IMR-90 (cell line): Measurements from ENCODE around the gene PGPEP1. TPM values are rescaled to one million over a fixed set of nuclear protein-coding genes. Genes with fewer than 3 reads are reported as not detected.
A peak's percentile ranks its signal among the peaks of the same experiment; 100 is the strongest.

ENCODE experiments used
- ATAC-seq: fragments of 200-7000 bp; cut with Tn5 transposase; 2 replicates; pipeline ENCODE4 v1.9.1; 2020; ENCODE audit warnings: low read depth, mild to moderate bottlenecking, moderate library complexity
- BruUV-seq: library from RNA; stranded (reverse); fragments of 400-500 nt; replicated peaks from 2 replicates; lab custom pipeline; 2021; lab: Mats Ljungman, UMichigan
- CTCF ChIA-PET: fragments of 300-600 bp; formaldehyde crosslinking; extraction: SDS; loops from one replicate; lab custom pipeline; 2021; ENCODE audit warnings: antibody characterized with exemption; lab: Yijun Ruan, JAX
- POLR2A ChIA-PET: fragments of 300-600 bp; sonication (Branson Sonifier 250); formaldehyde crosslinking; loops from one replicate; lab custom pipeline; 2022; ENCODE audit warnings: antibody characterized with exemption; ENCODE audit not compliant: unreplicated experiment; lab: Charles Lee
- DNase-seq: peaks from one replicate; pipeline ENCODE4 v3.0.0; 2013
- H2AFZ ChIP-seq: replicated peaks from 2 replicates; pipeline ENCODE3; 2013; ENCODE audit warnings: low read length, mild to moderate bottlenecking; ENCODE audit not compliant: poor library complexity
- H2AK5ac ChIP-seq: 2 replicates; pipeline ENCODE4 v1.6.1; 2013; ENCODE audit warnings: low read depth, low read length, inconsistent platforms
- H2AK9ac ChIP-seq: replicated peaks from 2 replicates; pipeline ENCODE3; 2013; ENCODE audit warnings: mild to moderate bottlenecking, low read depth, low read length, moderate library complexity; ENCODE audit not compliant: poor library complexity
- H2BK120ac ChIP-seq: 2 replicates; pipeline ENCODE4 v1.6.1; 2013; ENCODE audit warnings: low read depth, low read length, inconsistent platforms
- H2BK15ac ChIP-seq: 3 replicates; pipeline ENCODE4 v1.6.1; 2013; ENCODE audit warnings: low read depth, low read length, inconsistent platforms
- H2BK20ac ChIP-seq: 2 replicates; pipeline ENCODE4 v1.6.1; 2013; ENCODE audit warnings: low read depth, mild to moderate bottlenecking, inconsistent platforms, low read length, moderate library complexity
- H2BK5ac ChIP-seq: 2 replicates; pipeline ENCODE4 v1.6.1; 2013; ENCODE audit warnings: mild to moderate bottlenecking, low read depth, low read length, inconsistent platforms; ENCODE audit not compliant: poor library complexity, severe bottlenecking
- H3K14ac ChIP-seq: replicated peaks from 2 replicates; pipeline ENCODE4 v1.6.1; 2013; ENCODE audit warnings: low read depth, low read length, inconsistent platforms
- H3K18ac ChIP-seq: 2 replicates; pipeline ENCODE4 v1.6.1; 2013; ENCODE audit warnings: low read depth, low read length, control low read depth
- H3K23ac ChIP-seq: 2 replicates; pipeline ENCODE4 v1.6.1; 2013; ENCODE audit warnings: low read depth, low read length, inconsistent platforms
- H3K27ac ChIP-seq: 2 replicates; pipeline ENCODE4 v1.5.1; 2013; ENCODE audit warnings: mild to moderate bottlenecking, control low read depth, low read length; ENCODE audit not compliant: insufficient read depth
- H3K27me3 ChIP-seq: 2 replicates; pipeline ENCODE4 v1.6.1; 2013; ENCODE audit warnings: low read length; ENCODE audit not compliant: control insufficient read depth, insufficient read depth
- H3K36me3 ChIP-seq: 2 replicates; pipeline ENCODE4 v1.6.1; 2013; ENCODE audit warnings: low read length, mixed read lengths; ENCODE audit not compliant: control insufficient read depth, insufficient read depth
- H3K4ac ChIP-seq: 2 replicates; pipeline ENCODE4 v1.6.1; 2013; ENCODE audit warnings: low read depth, low read length, inconsistent platforms
- H3K4me1 ChIP-seq: 2 replicates; pipeline ENCODE4 v1.6.1; 2013; ENCODE audit warnings: low read length, mixed read lengths; ENCODE audit not compliant: control insufficient read depth, insufficient read depth
- H3K4me2 ChIP-seq: 2 replicates; pipeline ENCODE4 v1.6.1; 2013; ENCODE audit warnings: low read depth, mild to moderate bottlenecking, control low read depth, low read length, moderate library complexity
- H3K4me3 ChIP-seq: 2 replicates; pipeline ENCODE4 v1.5.1; 2013; ENCODE audit warnings: low read depth, mild to moderate bottlenecking, control low read depth, low read length, moderate library complexity; ENCODE audit not compliant: insufficient read depth
- H3K56ac ChIP-seq: 2 replicates; pipeline ENCODE4 v1.6.1; 2013; ENCODE audit warnings: low read length, inconsistent platforms; ENCODE audit not compliant: insufficient read depth; ENCODE audit errors: extremely low read depth
- H3K79me1 ChIP-seq, 2 experiments: 2 replicates each; pipeline ENCODE4 v1.6.1; 2013; ENCODE audit warnings: low read length in 2 of 2, inconsistent platforms in 1 of 2, low read depth in 1 of 2
- H3K9ac ChIP-seq: 2 replicates; pipeline ENCODE4 v1.6.1; 2013; ENCODE audit warnings: low read depth, low read length, control low read depth
- H3K9me1 ChIP-seq: 2 replicates; pipeline ENCODE4 v1.6.1; 2013; ENCODE audit warnings: low read length, inconsistent platforms; ENCODE audit not compliant: insufficient read depth
- H3K9me3 ChIP-seq: 2 replicates; pipeline ENCODE4 v1.6.1; 2013; ENCODE audit warnings: low read length; ENCODE audit not compliant: control insufficient read depth, insufficient read depth
- H4K20me1 ChIP-seq: 2 replicates; pipeline ENCODE4 v1.6.1; 2013; ENCODE audit warnings: low read length, inconsistent platforms; ENCODE audit not compliant: insufficient read depth
- H4K5ac ChIP-seq: 2 replicates; pipeline ENCODE4 v1.6.1; 2013; ENCODE audit warnings: mild to moderate bottlenecking, low read depth, low read length, control low read depth
- H4K8ac ChIP-seq, 2 experiments: 2 replicates each; pipeline ENCODE4 v1.6.1; 2013; ENCODE audit warnings: low read depth in 2 of 2, low read length in 2 of 2, control low read depth in 1 of 2, inconsistent platforms in 1 of 2
- H4K91ac ChIP-seq: 2 replicates; pipeline ENCODE4 v1.6.1; 2013; ENCODE audit warnings: low read depth, low read length, inconsistent platforms; ENCODE audit not compliant: insufficient read depth
- CEBPB ChIP-seq: IDR thresholded peaks from 2 replicates; pipeline ENCODE4 v1.6.1; 2012; ENCODE audit warnings: low read depth, low read length, improper control_type of control experiment
- ELK1 ChIP-seq: fragments of 150-350 bp; IDR thresholded peaks from 2 replicates; pipeline ENCODE4 v1.6.1; 2016; ENCODE audit warnings: low read depth, mild to moderate bottlenecking, low read length, moderate library complexity, borderline replicate concordance
- FOS ChIP-seq: fragments of 150-350 bp; IDR thresholded peaks from 2 replicates; pipeline ENCODE4 v1.6.1; 2016; ENCODE audit warnings: low read depth, low read length
- MXI1 ChIP-seq: IDR thresholded peaks from 2 replicates; pipeline ENCODE4 v1.6.1; 2012; ENCODE audit warnings: low read depth, mild to moderate bottlenecking, low read length, moderate library complexity, borderline replicate concordance
- NFE2L2 ChIP-seq: fragments of 150-350 bp; IDR thresholded peaks from 2 replicates; pipeline ENCODE4 v1.6.1; 2016; ENCODE audit warnings: low read depth, mild to moderate bottlenecking, low read length
- POLR2A ChIP-seq: IDR thresholded peaks from 2 replicates; pipeline ENCODE4 v1.6.1; 2012; ENCODE audit warnings: mild to moderate bottlenecking, low read depth, low read length
- RAD21 ChIP-seq: IDR thresholded peaks from 2 replicates; pipeline ENCODE4 v1.6.1; 2012; ENCODE audit warnings: low read length, improper control_type of control experiment
- WGBS, 2 experiments: methylation state at CpG; one replicate each; pipeline versions ENCODE4 v1.1.5 to v1.1.7; 2013; ENCODE audit warnings: missing lambda C conversion rate in 2 of 2; ENCODE audit not compliant: insufficient read length in 1 of 2; ENCODE audit errors: extremely low coverage in 2 of 2; 5-methylcytosine and 5-hydroxymethylcytosine counted together
- dilution Hi-C: fragments of 300-500 bp; cut with HindIII; formaldehyde crosslinking; loops from one replicate; pipeline ENCODE4 v1.14.3; 2018; ENCODE audit warnings: low sequenced_read_pairs; ENCODE audit not compliant: unreplicated experiment
- in situ Hi-C: fragments of 300-500 bp; cut with MboI; formaldehyde crosslinking; loops from 3 replicates; pipeline ENCODE4 v1.14.3; 2019; ENCODE audit warnings: low sequenced_read_pairs, inconsistent platforms, mixed read lengths
- intact Hi-C: fragments of 100-400 bp; cut with micrococcal nuclease; formaldehyde crosslinking; loops from 2 replicates; pipeline ENCODE4 v1.10.0; 2022
- polyA plus RNA-seq, 3 experiments: library from polyadenylated mRNA; depleted of rRNA; stranded (reverse); fragments of >200 nt; gene quantifications; 2 replicates each; pipeline ENCODE4 v1.2.3, GENCODE V29; 2012; ENCODE audit warnings: low replicate concordance in 1 of 3
- total RNA-seq: library from RNA; depleted of rRNA; stranded (reverse); fragments of >200 nt; gene quantifications from 2 replicates; pipeline ENCODE4 v1.2.3, GENCODE V29; 2012

PGPEP1 gene
- total and polyA plus RNA-seq, 2 of the 4 experiments (the other 2 are of a cell fraction) = 11.8 to 14.3 TPM

GRCh38 chr19:18321734-18322102 lies 18.7 kb upstream of the PGPEP1 start:
- peak overlapping the region; percentile 15 for H2BK5ac ChIP-seq
- DNase-seq (peak; percentile 33), ATAC-seq (no peak)
- peaks cover 7% of the 10 kb centered on the region for H3K9me1 ChIP-seq
- H3K4ac ChIP-seq = peak overlapping the region; percentile 85
- BruUV-seq = no TSS peak
- ChIA-PET POLR2A (interaction anchor here (1.1 to 2.2 kb wide), 3 partner anchors 39 to 42 kb away, joined by 3 to 25 read pairs (median 6); partner anchors contain the start of gene JUND), CTCF (interaction anchor here (0.5 to 3.7 kb wide), 5 partner anchors 17 to 114 kb away, joined by 3 to 49 read pairs (median 4); partner anchors contain the start of gene JUND)
- H3K56ac ChIP-seq = peak overlapping the region; percentile 74; the same call in 1 of the 2 replicates
- peak overlapping the region; percentile 80 to 88 for H4K8ac ChIP-seq
- H3K27me3 ChIP-seq = no peaks in the 10 kb centered on the region
- no peak overlapping the region for H3K18ac ChIP-seq
- H4K91ac ChIP-seq = peak overlapping the region; percentile 87
- H3K23ac ChIP-seq = peak overlapping the region; percentile 74; the same call in 1 of the 2 replicates
- no peaks in the 10 kb centered on the region for H3K36me3 ChIP-seq
- dilution Hi-C loops (no loop called here), intact Hi-C loops (loop anchor here (5.0 kb wide), 1 partner anchor 119 kb away; the partner anchor contains the start of gene RAB3A), in situ Hi-C loops (loop anchor here (5.0 to 10.0 kb wide), 2 partner anchors 44 to 127 kb away; partner anchors contain the start of gene MPV17L2)
- no peak overlapping the region for H2AFZ ChIP-seq
- peaks cover 40 to 57% of the 10 kb centered on the region in 2 experiments for H3K79me1 ChIP-seq
- peak overlapping the region; percentile 73 for H3K27ac ChIP-seq
- peaks cover 5% of the 10 kb centered on the region; the same call in 1 of the 2 replicates for H3K4me1 ChIP-seq
- no peaks in the 10 kb centered on the region for H3K9me3 ChIP-seq
- no peak for TF ChIP-seq CEBPB
- no peak for TF ChIP-seq RAD21
- TF ChIP-seq NFE2L2 = no peak
- TF ChIP-seq MXI1 = no peak
- no peak for TF ChIP-seq FOS
- no peak for TF ChIP-seq ELK1
- no peak for TF ChIP-seq POLR2A
- H3K4me2 ChIP-seq = peak overlapping the region; percentile 74
- 28% methylated on average over 3 of the region's 9 CpGs; no CpG with 5 or more reads in 1 of the 2 experiments for WGBS, 2 experiments
- H2AK5ac ChIP-seq = peak overlapping the region; percentile 86
- H2BK20ac ChIP-seq = 0 out of 2 replicates have a peak overlapping the region, but pooled peaks have one; percentile 8
- peak overlapping the region; percentile 75 for H3K9ac ChIP-seq
- 0 out of 2 replicates have a peak, but pooled peaks cover 3% of the 10 kb centered on the region for H4K20me1 ChIP-seq
- peak overlapping the region; percentile 83 for H3K14ac ChIP-seq
- H3K4me3 ChIP-seq = peak overlapping the region; percentile 77; the same call in 1 of the 2 replicates
- peak overlapping the region; percentile 99 for H2AK9ac ChIP-seq
- H2BK15ac ChIP-seq = peak overlapping the region; percentile 26; the same call in 1 of the 3 replicates
- H2BK120ac ChIP-seq = 0 out of 2 replicates have a peak overlapping the region, but pooled peaks have one; percentile 46
- peak overlapping the region; percentile 4; the same call in 1 of the 2 replicates for H4K5ac ChIP-seq
